Choroid plexus epithelial cell (primary cell): Measurements from ENCODE around the gene ANKRD18A.
"Not testable (repeated sequence)": the region's sequence is repeated elsewhere in the genome, so short reads cannot be mapped to it uniquely, and the experiment has no call there.

Source experiments
- DNase-seq: peaks from one replicate; pipeline ENCODE4 v3.0.0-alpha.2; 2010; ENCODE audit warnings: low read depth
- H3K4me3 ChIP-seq: 2 replicates; pipeline ENCODE4 v1.5.1; 2011; ENCODE audit warnings: low read depth, mild to moderate bottlenecking, control low read depth, low read length, moderate library complexity
- CTCF ChIP-seq: conservative IDR thresholded peaks from 2 replicates; pipeline ENCODE4 v1.5.1; 2011; ENCODE audit warnings: low read depth, mild to moderate bottlenecking, control low read depth, inconsistent platforms, low read length, moderate library complexity

The ANKRD18A gene

GRCh38 chr9:38629511-38629910, 9.1 kb upstream of the ANKRD18A start:
- DNase-seq: no peak
- H3K4me3 ChIP-seq: no peak overlapping the region
- TF ChIP-seq CTCF: no peak

GRCh38 chr9:38626006-38626405, 5.6 kb upstream of the ANKRD18A start:
- no peak overlapping the region for H3K4me3 ChIP-seq
- DNase-seq: no peak

GRCh38 chr9:38622951-38623350, 2.6 kb upstream of the ANKRD18A start:
- no peak for TF ChIP-seq CTCF
- DNase-seq: no peak
- no peak overlapping the region for H3K4me3 ChIP-seq

More at GRCh38 chr9:38626006-38626405, 5.6 kb upstream of the ANKRD18A start:
- no peak for TF ChIP-seq CTCF

- no peak for DNase-seq
- no peak for TF ChIP-seq CTCF
- H3K4me3 ChIP-seq: no peak overlapping the region
Measured at GRCh38 chr9:38622288-38622674, 1.9 kb upstream of the ANKRD18A start.

GRCh38 chr9:38621434-38622287, 1.3 kb upstream of the ANKRD18A start:
- DNase-seq: no peak

GRCh38 chr9:38619556-38620447, 594 bp downstream of the ANKRD18A start:
- no peak for TF ChIP-seq CTCF
- no peak for DNase-seq
- H3K4me3 ChIP-seq: peak overlapping the region; percentile 44

More at GRCh38 chr9:38621434-38622287, 1.3 kb upstream of the ANKRD18A start:
- no peak overlapping the region for H3K4me3 ChIP-seq
- TF ChIP-seq CTCF: no peak

GRCh38 chr9:38598029-38598745, 22.2 kb downstream of the ANKRD18A start:
- not testable (repeated sequence) for H3K4me3 ChIP-seq, DNase-seq

GRCh38 chr9:38595117-38595516, 25.3 kb downstream of the ANKRD18A start:
- not testable (repeated sequence) for H3K4me3 ChIP-seq, DNase-seq

- not testable (repeated sequence) for H3K4me3 ChIP-seq
- peak; percentile 42 for DNase-seq
Measured at GRCh38 chr9:38591346-38592063, 28.9 kb downstream of the ANKRD18A start.

- DNase-seq, H3K4me3 ChIP-seq: not testable (repeated sequence)
Measured at GRCh38 chr9:38583765-38584164, 36.6 kb downstream of the ANKRD18A start.
